HG02840 (cell line): Measurements from ENCODE around the gene SYNJ2.

Experiments used
- ATAC-seq: cut with Tn5 transposase; IDR thresholded peaks from one replicate; pipeline ENCODE4 v1.9.1; 2021; ENCODE audit warnings: mild to moderate bottlenecking, moderate library complexity, moderate number of reproducible peaks; ENCODE audit not compliant: unreplicated experiment, low FRiP score

Gene SYNJ2

GRCh38 chr6:158050107-158050735 lies 68.6 kb downstream of the SYNJ2 start:
- no peak for ATAC-seq

- no peak for ATAC-seq
Observed at GRCh38 chr6:158050955-158051354, 69.3 kb downstream of the SYNJ2 start.

GRCh38 chr6:158051968-158052367 lies 70.3 kb downstream of the SYNJ2 start:
- no peak for ATAC-seq

GRCh38 chr6:158053377-158054313 lies 72.0 kb downstream of the SYNJ2 start:
- no peak for ATAC-seq

GRCh38 chr6:158056355-158056754 lies 74.7 kb downstream of the SYNJ2 start:
- no peak for ATAC-seq

- no peak for ATAC-seq
Observed at GRCh38 chr6:158056804-158057203, 75.1 kb downstream of the SYNJ2 start.

GRCh38 chr6:158057213-158057987 lies 75.7 kb downstream of the SYNJ2 start:
- no peak for ATAC-seq

GRCh38 chr6:158058171-158058651 lies 76.5 kb downstream of the SYNJ2 start:
- ATAC-seq, result no peak

- no peak for ATAC-seq
Observed at GRCh38 chr6:158059108-158059507, 77.4 kb downstream of the SYNJ2 start.

GRCh38 chr6:158060455-158061360 lies 79.0 kb downstream of the SYNJ2 start:
- ATAC-seq, result no peak

- no peak for ATAC-seq
Observed at GRCh38 chr6:158061361-158061708, 79.7 kb downstream of the SYNJ2 start.

GRCh38 chr6:158061709-158062461 lies 80.2 kb downstream of the SYNJ2 start:
- no peak for ATAC-seq

GRCh38 chr6:158063736-158064135 lies 82.1 kb downstream of the SYNJ2 start:
- ATAC-seq, result no peak

GRCh38 chr6:158064725-158065251 lies 83.1 kb downstream of the SYNJ2 start:
- ATAC-seq, result no peak

GRCh38 chr6:158066136-158066781 lies 84.6 kb downstream of the SYNJ2 start:
- no peak for ATAC-seq

GRCh38 chr6:158067436-158068015 lies 85.9 kb downstream of the SYNJ2 start:
- no peak for ATAC-seq

GRCh38 chr6:158068156-158068892 lies 86.7 kb downstream of the SYNJ2 start:
- ATAC-seq, result no peak
